ENCODE results near the gene CDON.

Gene CDON

DNA sequence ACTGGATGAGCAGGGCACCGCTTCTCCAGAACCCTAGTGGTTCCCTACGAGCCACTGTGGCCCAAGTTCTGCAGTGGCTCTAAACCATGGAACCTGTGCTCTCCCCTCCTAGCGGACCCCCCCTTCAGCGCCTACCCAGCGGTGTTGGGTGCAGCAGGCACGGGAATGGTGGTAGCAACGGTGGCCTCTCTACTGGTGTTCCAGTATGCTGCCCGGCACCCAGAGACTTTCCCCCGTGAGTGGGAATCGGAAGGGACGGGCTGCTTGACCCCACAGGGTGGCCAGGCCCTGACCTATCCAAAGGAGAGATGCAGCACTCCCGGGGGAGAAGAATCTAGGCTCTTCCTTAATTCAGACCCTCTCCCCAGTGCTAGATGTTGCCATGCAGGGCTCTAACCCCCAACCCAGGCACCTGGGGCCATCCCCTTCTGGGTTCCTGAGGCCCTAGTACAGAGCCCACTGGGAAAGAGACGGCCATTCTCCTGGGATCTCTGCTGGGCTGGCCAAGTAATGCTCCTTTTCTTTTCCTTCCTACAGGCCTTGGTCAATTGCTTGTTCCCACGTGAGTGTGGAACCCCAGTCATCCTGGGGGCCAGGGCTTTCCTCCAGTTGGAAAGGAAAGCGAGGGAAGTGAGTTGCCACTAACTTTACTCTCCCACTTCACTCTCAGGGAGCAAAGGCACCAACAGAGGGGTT is 107.6 kb downstream of the CDON start:
- DNase-seq (ENCODE audit: low read depth), result no peak

DNA sequence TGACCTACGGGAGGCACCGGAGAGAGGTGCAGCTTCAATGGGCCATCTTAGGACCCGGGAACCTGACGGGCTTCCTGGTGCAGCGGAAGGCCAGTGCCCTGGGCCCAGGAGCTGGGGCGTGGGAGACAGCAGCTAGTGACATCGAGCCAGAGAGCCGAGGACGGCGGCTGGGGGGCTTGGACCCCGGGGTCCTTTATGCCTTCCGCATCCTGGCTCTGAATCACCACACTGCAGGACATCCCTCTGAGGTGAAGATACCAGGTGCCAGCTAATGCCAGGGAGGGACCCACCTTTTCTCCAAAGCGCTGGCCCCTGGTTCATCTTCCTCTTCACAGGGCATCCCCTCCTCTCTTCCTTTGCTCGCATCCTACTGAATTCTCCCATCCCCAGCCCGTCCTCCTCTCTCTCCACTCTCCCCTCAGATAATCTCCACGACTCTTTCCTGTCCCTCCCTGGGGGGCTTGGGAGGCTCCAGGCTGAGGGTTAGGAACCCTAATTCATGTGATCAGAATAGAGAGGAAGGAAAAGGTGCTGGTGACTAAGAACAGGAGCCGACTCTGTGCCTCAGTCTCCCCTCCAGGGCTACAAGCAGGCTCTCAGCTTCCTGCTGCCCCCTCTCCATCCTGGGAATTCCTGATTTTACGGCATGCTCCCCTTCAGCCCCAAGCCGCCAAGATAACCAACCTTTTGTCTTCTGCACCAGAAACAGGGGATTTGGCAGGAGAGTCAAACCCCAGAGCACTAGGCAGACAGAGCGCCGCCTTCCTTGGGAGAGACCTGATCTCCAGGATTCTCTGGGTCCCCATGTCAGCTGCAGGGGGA is 108.3 kb downstream of the CDON start:
- DNase-seq (ENCODE audit: low read depth), result no peak

GRCh38 chr11:125953401-125953935 is 109.2 kb downstream of the CDON start:
- DNase-seq (ENCODE audit: low read depth), result no peak

GRCh38 chr11:125952973-125953372 is 109.7 kb downstream of the CDON start:
- no peak for DNase-seq (ENCODE audit: low read depth)

DNA sequence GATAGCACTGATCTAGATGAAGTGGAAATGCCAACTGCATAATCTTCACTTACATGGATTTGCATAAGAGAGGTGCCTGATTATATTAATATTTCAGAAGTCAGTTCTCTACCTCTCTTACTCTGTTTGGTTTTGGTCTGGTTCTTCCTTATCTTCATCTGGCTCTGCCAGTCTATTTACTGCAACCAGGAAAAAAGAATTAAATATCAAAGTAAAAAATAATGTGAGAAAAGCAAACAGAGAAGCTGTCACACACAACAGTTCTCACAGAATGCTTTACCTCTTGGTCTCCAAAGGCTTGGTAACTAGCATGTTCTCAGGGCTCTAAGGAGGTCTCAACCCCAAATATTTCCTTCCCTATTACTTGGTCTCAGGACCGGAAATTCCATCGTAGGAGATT is 110.1 kb downstream of the CDON start:
- DNase-seq (ENCODE audit: low read depth), result no peak

- no peak for DNase-seq (ENCODE audit: low read depth)
Observed at GRCh38 chr11:125951731-125952130, 110.9 kb downstream of the CDON start.

- DNase-seq (ENCODE audit: low read depth), result no peak
Observed at GRCh38 chr11:125950696-125951651, 111.7 kb downstream of the CDON start.

GRCh38 chr11:125950178-125950490 is 112.5 kb downstream of the CDON start:
- no peak for DNase-seq (ENCODE audit: low read depth)

DNA sequence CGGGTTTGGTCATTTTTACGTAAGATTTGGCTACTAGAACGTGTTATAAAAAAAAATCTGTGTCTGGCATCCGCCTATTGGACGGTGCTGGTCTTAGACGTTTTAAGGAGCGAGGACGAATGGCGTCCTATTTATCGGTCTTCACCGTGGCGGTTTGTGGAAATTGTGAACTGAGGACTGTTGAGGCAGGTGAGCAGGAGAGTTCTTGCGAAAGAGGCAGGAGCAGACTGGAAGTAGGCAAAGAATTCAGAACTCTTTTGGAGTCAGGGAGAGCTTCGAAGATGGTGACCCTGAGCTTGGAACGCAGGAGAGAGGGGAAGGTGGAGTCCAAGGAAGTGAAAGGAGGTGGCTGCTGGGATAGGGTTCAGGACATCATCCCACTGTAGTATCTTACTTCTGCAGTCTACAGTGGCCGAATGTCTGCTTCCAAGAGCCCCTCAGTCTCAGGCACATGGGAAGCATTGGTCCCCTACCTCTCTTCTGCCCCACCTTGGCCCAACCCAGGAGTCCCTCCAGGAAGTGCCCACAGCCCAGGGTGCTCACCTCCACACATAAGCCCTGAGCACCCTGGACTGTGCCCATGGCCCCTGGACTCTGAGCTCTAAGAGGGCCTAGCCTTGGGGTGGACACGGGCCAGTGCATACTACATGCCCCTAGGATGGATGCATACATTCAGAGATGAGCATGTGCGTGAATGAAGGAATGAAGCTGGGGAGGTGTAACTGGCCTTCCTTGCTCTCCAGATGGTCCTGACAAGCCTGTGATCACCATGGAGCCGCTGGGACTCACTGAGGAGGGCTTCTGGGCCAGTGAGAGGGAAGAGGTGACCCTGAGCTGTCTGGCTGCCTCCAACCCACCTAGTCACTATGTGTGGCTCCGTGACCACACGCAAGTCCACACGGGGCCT is 113.1 kb downstream of the CDON start:
- DNase-seq (ENCODE audit: low read depth), result no peak

DNA sequence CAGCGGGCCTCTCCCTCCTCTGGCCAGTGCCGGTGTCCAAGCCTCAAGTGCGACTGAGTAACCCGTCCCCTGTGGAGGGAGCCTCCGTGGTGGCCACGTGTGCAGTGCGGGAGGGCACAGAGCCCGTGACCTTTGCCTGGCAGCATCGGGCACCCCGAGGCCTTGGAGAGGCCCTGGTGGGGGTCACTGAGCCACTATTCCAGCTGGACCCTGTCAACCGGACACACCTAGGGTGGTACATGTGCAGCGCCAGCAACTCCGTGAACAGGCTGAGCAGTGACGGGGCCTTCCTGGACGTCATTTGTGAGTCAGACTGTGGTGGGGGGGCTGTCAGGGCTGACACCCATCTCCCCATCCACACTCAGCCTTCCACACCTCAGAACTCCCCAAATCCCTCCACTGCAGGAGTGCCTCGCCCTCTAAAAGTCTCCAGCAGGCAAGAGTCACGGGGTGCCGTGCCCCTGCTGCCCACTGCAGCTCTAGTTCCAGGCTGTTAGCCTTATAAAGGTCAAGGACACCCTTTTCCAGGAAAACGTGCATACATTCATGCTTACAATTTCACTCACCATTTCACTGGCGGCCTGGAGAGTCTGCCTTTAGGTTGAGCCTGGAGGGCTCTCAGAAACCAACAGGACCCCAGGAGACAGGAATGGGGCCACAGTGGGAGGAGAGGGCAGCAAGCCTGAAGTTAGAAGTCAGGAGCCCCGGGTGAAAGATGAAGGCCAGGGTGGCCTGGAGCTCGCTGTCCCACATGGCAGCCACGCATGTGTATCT is 114.2 kb downstream of the CDON start:
- no peak for DNase-seq (ENCODE audit: low read depth)

DNA sequence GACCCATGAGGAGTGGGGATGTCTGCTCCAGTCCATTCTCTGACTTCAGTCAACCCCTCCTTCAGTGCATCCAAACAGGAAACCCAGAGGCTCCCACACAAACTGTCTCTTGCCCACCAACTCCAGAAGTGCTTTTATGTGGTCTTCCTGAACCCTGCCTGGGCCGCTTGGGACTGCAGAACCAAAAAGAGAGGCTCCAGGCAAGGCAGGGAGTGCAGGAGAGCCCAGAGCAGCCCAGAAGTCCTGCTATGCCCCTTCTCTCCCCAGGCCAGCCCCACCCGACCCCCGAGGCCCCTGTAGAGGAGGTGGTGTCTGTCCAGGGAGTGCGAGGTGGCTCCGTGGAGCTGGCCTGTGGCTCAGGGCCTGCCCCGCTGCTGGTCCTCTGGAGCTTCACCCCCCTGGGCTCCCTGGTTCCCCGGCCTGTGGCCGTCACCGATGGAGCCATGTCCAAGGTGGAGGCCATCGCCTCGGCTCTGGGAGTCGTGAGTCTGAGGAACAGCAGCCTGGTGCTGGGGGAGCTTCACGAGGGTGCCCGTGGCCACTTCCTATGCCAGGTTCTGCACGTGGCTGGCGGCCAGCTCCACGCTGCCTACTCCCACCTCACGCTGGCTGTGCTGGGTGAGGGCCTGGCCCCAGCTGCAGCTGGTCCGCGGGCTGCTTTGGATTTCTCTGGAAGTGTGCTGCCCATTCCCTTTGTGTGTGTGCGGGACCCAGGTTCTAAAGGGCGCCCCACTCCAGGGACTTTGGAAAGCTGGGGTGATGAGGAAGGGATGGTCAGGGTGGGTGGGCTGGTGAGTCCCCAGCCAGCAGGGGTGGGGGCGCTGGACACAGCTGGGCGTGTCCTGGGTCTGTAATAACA is 115.0 kb downstream of the CDON start:
- DNase-seq (ENCODE audit: low read depth), result no peak

DNA sequence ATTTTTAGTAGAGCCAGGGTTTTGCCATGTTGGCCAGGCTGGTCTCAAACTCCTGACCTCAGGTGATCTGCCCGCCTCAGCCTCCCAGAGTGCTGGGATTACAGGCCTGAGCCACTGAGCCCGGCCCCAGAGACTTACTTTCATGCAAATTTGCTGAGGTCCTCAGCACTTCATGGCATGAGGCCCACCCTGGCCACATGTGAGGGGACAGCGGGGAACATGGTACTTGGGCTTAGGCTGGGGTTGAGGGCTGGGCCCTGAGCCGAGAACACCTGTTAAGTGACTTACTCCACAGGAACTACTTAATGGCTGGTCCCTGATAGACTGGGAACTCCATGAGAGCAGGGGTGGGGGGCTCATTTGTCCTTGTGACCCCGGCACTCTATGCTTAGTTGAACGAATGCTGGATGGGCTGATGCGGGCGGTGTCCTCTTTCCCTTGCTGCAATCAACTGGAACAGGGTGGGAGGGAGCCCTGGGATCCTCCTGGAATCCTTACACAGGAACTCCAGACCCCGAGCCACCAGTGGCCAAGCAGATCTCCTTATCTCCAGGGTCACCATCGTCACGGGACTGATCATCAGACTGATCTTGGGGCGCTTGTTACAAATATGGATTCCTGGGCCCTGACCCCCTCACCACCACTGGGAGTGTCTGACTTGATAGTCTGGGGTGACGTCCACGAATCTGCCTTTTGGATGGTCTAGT is 115.8 kb downstream of the CDON start:
- DNase-seq (ENCODE audit: low read depth), result no peak

- DNase-seq (ENCODE audit: low read depth), result no peak
Observed at GRCh38 chr11:125945797-125946520, 116.7 kb downstream of the CDON start, which contains the start of gene VSIG10L2. Gene VSIG10L2, plus strand, starts transcription at chr11:125946044. Its CDS starts 12 bp downstream, at chr11:125946056.

DNA sequence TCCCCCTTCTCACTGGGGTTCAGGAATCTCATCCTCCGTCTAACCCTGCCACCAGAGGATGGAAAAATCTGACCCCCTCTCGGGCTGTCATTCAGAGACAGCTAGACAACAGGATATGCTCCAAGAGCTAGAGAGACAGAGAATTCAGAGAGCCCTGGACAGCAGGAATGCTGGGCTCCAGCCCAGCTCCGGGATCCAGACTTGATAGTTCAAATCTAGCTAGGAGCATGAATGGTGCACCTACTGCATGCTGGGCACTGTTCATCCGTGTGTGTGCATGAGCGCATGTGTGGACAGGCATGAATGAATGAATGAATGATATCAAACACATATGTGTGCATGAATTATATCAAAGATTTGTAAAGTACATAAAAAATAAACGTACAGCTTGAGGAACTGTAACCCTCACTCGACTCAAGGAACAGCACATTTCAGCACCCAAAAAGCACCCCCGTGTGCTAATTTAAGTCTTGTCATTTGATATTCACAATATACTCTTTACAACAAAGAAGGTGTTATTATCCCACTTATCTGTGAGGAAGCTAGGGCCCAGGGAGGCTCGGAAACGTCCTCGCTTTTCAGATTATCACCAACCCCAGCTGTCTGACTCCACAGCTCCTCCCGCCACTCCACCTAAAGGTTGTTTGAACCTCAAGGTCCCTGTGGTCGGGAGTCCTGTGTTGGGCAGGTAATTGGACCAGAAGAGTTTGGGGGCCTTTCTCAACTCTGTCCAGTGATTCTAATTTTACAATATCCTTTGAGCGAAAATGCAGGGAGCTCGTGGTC is 117.5 kb downstream of the CDON start:
- DNase-seq (ENCODE audit: low read depth), result no peak

DNA sequence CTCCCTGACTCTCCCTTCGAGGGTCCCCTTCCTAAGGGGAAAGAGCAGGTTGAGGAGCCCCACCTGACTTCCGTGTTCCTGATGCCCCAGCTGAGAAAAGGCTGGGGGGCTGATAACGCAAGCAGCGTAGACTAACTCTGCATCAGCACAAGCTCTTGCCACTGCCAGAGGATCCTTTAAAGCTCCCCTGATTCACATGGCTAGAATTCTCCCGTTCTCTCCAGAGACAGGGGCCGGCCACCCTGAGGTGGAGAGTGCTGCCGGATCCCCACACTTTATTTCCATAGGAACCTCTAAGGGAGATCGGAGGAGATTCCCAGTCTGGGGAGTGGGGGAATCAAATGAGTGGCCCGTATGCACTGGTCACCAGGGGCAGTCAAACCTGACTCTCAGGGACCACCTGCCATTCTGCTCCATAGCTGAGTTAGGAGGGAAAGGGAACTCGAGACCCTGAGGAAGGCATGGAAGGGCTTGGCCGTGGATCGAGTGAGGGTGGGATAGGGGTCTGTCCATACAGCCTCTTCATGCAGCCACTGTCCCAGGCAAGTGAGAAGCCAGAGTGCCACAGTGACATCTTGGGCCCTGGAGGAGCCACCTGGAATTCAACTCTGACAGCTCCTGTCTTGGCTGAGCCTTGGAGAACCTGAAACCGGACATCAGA is 118.2 kb downstream of the CDON start:
- DNase-seq (ENCODE audit: low read depth), result no peak

DNA sequence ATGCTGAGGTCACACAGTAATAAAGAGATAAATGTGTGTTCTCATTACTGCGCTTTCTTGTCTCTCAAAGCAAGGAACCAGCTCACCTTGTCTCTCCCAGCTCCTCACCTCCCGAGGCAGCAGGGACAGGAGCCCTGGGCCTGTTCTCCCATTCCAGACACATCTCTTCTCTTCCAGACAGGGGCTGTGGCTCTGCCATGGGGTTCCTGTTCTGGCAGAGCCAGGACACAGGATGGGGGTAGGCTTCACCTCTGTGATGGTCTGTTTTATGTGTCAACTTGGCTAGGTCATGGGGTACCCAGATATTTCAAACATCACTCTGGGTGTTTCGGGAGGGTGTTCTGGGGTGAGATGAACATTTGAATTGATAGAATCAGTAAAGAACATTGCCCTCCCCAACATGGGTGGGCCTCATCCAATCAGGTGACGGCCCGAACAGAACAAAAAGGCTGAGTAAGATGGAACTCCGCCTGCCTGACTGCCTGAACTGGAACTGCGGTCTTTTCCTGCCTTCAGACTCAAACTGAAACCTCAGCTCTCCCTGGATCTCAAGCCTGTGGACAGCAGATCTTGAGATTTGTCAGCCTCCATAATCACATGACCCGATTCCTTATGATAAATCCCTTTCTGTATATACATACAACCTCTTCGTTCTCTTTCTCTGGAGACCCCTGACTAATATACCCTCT is 118.9 kb downstream of the CDON start:
- DNase-seq (ENCODE audit: low read depth), result no peak

Measured in HS-27A (cell line).